Measurements from ENCODE around the gene SGK1.

- TF ChIP-seq, protein P1, sequence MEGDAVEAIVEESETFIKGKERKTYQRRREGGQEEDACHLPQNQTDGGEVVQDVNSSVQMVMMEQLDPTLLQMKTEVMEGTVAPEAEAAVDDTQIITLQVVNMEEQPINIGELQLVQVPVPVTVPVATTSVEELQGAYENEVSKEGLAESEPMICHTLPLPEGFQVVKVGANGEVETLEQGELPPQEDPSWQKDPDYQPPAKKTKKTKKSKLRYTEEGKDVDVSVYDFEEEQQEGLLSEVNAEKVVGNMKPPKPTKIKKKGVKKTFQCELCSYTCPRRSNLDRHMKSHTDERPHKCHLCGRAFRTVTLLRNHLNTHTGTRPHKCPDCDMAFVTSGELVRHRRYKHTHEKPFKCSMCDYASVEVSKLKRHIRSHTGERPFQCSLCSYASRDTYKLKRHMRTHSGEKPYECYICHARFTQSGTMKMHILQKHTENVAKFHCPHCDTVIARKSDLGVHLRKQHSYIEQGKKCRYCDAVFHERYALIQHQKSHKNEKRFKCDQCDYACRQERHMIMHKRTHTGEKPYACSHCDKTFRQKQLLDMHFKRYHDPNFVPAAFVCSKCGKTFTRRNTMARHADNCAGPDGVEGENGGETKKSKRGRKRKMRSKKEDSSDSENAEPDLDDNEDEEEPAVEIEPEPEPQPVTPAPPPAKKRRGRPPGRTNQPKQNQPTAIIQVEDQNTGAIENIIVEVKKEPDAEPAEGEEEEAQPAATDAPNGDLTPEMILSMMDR (IDR thresholded peaks at IDR 0.05): no peak
- no peak for TF ChIP-seq POLR2A (IDR thresholded peaks at IDR 0.05)
These were observed 25.2 kb upstream of the SGK1 start for GRCh38 chr6:134343066-134343465.
